HG02642 (cell line): ENCODE results near the gene MICOS13.
A peak's percentile ranks its signal among the peaks of the same experiment; 100 is the strongest.
"Not testable (repeated sequence)": the region's sequence is repeated elsewhere in the genome, so short reads cannot be mapped to it uniquely, and the experiment has no call there.

Experiments used
- ATAC-seq: cut with Tn5 transposase; IDR thresholded peaks from one replicate; pipeline ENCODE4 v1.9.1; 2021; ENCODE audit warnings: mild to moderate bottlenecking; ENCODE audit not compliant: unreplicated experiment, poor library complexity

Gene MICOS13

GRCh38 chr19:5702053-5702410 is 21.7 kb upstream of the MICOS13 start:
- ATAC-seq, result not testable (repeated sequence)

- no peak for ATAC-seq
These were observed 20.3 kb upstream of the MICOS13 start for GRCh38 chr19:5700455-5701092.

- no peak for ATAC-seq
These were observed 18.5 kb upstream of the MICOS13 start for GRCh38 chr19:5698635-5699422.

GRCh38 chr19:5697890-5698634 is 17.7 kb upstream of the MICOS13 start:
- no peak for ATAC-seq

GRCh38 chr19:5697022-5697889 is 16.9 kb upstream of the MICOS13 start:
- ATAC-seq, result no peak

GRCh38 chr19:5696196-5697021 is 16.1 kb upstream of the MICOS13 start:
- no peak for ATAC-seq

- ATAC-seq, result no peak
These were observed 15.4 kb upstream of the MICOS13 start for GRCh38 chr19:5695649-5696195.

- no peak for ATAC-seq
These were observed 14.8 kb upstream of the MICOS13 start for GRCh38 chr19:5694956-5695648.

GRCh38 chr19:5694167-5694955 is 14.0 kb upstream of the MICOS13 start:
- no peak for ATAC-seq

- no peak for ATAC-seq
These were observed 13.2 kb upstream of the MICOS13 start for GRCh38 chr19:5693195-5694166.

GRCh38 chr19:5692723-5693194 is 12.4 kb upstream of the MICOS13 start:
- ATAC-seq, result no peak

- no peak for ATAC-seq
These were observed 11.8 kb upstream of the MICOS13 start for GRCh38 chr19:5691822-5692722.

- ATAC-seq, result no peak
These were observed 10.9 kb upstream of the MICOS13 start for GRCh38 chr19:5690955-5691821.

GRCh38 chr19:5690125-5690954 is 10.0 kb upstream of the MICOS13 start, which contains the start of gene RPL36:
TSS of gene RPL36 (plus strand) at chr19:5690295. CDS start at chr19:5690508, 213 bp downstream.
- ATAC-seq, result peak; percentile 53
